ENCODE data around the gene ZNF503.

The ZNF503 gene

DNA sequence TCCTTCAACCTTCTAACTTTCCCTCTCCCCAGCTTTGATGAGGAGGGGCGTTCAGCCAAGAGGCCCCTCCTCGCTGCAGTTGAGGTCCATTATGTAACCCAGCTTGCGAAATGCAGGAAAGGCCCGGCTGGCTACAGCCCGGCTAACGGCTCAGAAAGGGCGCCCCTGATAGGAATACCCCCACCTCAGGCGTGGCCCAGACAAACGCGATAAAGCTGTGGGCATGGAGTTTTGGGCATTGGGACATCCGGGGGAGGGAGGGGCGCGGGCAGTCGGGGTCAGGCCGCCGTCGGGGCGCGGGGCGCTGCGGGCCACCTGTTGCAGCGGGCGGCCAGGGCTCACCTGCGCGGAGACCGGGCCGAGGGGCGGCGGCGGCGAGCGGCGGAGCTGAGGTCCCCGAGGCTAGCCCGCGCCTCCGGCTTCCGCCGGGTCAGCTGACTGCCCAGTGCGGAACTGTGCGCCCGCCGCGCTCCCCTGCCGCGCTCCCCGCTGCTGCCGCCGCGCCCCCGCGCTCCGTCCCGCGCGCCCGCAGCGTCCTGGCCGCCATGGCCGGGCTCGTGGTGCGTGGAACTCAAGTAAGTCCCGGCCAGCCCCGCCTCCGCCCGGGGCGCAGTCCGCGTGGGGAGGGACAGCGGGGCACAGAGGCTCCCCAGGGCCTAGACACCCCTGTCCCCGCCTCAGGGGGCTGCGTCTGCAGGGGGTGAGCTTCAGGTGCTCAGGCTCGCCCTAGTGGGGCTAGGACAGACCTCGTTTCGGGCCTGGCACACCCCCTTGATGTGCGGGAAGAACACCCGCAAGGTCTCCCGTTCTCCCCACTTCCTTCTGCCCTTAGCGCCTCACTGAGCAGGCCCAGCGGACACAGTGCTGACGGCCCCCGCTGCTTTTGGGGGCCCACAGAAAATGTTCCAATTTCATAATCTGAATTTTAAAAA lies 29.9 kb upstream of the ZNF503 start, which contains the start of gene LRMDA:
LRMDA (plus strand) TSS at position 445 of the 932 bp plus-strand sequence.
- no peak for DNase-seq (ENCODE audit: low read depth)

DNA sequence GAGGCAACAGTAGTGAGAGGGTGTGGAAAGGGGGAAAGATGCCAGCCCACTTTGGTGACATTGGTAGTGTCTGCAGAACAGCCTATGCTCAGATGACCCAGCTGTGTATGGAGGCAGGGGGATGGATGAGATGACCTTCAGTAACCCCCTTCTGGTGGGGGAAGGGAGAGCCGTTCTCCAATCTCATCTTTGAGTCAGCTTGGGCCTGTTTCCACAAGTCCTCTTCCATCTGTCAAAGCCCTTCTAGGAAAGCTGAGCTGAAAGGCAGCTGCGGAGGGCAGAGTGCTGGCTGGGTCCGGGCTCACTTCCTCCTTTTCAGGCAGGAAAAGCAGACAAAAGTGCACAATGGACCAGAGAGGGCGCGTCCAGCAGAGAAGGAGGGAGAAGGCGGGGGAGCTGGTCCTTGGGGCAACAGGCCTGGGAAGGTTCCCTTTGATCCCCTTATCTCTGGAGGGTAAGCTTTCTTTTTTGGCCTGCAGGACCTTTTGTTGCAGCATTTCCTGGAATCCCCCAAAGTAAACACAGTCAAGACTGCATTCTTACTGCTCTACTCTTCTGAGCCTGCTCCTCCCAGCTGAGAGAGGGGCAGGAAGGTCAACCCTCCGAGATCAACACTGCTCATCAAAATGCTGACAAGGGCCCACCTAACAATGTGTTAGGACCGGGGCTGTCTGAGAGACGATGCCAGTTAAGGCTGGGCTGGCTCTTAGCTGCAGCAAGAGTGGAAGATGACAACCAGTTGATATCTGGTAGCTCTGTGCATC lies 28.6 kb upstream of the ZNF503 start:
- no peak for DNase-seq (ENCODE audit: low read depth)

DNA sequence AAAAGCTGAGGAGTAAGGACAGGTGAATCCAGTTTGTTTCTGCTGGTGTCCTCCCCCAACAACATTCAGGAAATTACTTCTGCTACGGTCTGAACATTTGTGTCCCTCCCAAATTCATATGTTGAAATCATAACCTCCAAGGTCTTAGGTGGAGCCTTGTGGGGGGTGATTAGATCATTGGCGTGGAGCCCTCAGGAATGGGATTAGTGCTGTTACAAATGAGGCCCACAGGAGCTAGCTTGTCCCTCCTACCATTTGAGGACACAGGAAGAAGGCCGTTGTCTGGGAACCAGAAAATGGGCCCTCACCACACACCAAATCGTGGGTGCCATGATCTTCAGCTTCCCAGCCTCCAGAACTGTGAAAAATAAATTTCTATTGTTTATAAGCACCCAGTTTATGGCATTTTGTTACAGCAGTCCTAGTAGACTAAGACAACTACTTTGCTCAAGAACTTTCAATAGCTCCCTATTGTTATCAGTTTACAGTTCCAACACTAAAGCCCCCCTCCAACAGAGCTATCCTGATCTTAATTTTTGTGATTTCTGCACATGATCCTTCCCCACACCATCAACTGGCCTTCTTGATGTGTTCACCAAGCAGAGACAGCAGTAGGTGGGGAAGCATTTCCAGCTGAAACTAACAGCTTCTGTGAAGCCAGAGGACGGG lies 27.7 kb upstream of the ZNF503 start:
- DNase-seq (ENCODE audit: low read depth): no peak

DNA sequence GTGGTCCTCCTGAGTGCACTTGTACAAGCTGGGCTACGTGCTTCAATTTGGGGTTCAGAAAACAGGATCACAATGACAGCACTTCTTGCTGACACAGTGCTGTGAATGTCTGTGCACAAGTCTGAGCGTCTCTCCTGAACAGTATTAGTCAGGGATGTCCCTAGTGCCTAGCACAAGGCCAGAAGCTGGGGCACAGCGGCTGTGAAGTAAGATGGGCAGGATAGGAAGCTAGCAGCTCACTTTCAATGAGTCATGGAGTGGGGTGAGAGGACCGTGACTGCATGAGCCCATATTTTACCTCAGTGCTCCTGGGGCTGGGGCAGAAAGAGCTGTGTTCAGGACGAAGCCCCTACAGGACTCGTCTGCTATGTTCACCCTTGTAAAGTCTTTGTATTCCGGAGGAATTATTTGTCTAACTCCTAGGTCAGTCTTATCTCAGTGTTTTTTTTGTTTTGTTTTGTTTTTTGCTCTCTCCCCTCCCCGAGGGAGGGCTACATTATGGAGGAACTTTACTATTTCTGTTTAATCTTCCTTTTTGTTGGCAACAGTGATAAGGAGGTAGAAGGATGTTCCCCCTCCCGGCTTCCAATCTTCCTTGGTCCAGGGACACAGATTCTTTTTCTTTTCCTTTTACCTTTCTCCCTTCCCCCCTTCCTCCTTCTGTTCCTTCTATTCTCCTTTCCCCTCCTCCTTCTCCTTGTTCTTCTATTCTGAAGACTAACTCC lies 27.0 kb upstream of the ZNF503 start:
- DNase-seq (ENCODE audit: low read depth): no peak

DNA sequence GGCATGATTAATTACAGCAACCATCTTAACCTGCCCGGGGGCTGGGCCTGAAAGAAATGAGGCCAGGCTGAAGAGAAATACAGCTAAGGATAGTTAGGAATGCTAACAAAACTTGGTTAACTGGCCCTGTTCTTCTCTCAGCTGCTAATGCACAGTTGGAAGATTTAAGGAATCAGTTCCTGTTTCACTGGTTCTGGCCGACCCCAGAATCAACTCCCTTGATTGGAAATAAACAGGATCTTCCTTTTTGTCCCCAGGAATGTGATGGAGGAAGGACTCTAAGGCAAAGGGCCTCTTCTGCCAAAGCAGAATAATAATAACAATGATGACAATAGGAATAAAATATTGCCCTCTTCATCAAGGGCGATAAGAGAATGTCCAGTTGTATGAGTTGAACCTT lies 26.4 kb upstream of the ZNF503 start:
- DNase-seq (ENCODE audit: low read depth): no peak

DNA sequence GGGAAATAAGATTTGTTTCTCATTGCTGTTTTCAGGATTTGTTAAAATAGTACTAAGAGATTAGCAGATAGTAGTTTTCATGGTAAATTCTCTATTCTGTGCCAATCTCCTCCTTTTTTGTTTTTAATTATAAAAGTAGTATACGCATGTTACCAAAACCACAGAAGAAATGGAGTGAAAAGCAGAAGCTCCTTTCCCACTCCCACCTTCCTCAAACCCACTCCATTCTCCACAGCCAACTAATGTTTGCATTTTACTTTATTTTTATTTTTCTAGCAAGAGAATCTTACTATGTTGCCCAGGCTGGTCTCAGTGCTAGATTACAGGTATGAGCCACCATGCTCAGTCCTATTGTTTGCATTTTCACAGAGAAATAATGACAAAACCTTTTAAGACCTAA lies 25.3 kb upstream of the ZNF503 start:
- DNase-seq (ENCODE audit: low read depth): no peak

DNA sequence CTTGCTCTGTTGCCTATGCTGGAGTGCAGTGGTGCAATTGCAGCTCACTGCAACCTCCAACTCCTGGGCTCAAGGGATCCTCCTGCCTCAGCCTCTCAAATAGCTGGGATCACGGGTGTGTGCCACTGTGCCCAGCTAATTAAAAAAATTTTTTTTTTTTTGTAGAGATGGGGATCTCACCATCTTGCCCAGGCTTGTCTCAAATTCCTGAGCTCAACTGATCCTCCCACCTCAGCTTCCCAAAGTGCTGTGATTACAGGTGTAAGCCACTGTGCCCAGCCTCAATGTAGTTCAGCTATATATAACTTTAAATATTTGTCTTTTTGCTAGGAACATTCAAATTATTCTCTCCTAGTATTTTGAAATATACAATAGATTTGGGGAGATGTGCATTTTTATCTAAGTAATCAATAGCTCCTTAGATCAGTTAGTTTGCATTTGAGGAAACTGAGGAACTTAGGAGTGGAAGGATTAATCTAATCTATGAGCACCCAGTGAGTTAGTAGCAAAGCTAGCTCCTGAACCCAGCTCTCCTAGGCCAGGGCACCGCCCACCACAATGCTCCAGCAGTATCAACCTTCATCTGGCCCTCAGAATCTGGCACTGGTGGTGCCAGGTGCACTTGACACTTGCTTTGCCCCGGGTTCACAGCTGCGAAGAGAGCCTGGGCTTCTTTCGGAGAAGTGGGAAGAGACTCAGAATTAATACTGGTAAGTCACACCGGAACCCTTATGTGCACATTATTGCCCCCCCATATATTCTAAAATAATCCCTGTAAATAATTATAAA lies 23.9 kb upstream of the ZNF503 start:
- DNase-seq (ENCODE audit: low read depth): no peak

DNA sequence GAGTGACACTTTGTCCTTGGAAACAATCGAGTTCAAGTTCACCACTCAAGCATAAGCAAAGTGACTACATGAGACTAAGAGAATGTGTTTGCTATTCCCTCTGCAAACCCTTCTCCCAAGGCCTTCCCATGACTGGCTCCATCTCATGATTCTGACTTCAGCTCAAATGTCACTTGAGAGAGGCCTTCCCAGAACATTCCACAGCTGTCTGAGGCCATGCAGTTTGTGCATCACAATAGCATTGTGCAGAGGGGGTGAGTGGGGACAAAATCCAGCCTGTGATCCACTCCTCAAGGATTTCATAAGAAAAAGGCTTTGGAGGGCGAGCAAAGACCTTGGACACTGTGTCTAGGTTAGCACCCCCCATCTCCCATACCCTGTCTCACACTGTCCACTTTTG lies 23.0 kb upstream of the ZNF503 start:
- DNase-seq (ENCODE audit: low read depth): no peak

DNA sequence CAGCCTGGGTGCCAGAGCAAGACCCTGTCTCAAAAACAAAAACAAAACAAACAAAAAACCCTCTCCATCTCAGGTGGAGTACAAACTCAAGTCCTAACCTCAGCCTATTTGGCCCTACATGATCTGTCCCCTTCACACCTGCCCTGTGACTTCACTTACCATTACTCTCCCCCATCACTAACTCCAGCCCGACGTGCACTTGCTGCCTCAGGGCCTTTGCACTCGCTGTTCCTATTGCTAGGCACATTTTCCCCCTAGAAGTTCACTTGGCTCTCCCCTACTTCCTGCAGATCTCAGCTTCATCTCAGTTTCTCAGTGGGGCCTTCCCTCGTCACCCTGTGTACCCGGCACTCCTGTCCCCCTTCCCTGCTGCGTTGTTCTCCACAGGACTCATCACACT lies 21.3 kb upstream of the ZNF503 start:
- no peak for DNase-seq (ENCODE audit: low read depth)

DNA sequence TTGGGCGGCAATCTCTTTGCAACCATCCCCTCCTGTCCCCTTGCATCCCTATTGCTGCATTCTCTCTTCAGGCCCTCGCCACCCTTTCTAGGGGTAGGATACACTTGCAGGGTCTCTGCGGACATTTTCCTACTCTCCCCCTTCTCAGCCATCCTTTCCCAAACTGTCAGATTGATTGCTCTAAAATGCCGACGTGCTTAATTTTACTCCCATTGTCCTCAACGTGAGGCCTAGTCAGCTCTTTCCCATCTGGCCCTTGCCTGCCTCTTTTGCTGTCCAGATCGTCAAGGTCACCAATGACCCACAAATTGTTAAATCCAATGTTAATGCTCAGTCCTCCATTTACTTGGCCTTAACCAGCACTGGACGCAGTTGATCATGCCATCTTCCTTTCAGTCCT lies 17.1 kb upstream of the ZNF503 start:
- no peak for DNase-seq (ENCODE audit: low read depth)

DNA sequence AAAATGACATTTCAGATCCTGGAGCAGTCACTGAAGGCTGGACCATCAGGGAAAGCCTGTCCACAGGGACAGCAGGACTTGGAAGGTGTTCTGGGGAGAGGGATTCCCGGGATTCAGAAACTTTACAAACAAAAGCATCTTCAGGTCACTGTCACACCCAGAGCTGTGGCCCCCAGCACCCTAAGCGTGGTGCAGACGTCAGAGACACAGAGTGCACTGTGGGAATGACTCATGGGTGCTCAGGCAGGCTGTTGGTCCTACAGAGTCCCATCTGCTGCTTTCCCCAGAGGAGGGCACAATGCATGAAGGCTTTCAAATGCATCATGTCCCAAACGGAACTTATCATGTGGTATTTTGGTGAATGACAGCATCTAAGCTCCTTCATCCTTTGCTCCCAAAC lies 16.7 kb upstream of the ZNF503 start:
- DNase-seq (ENCODE audit: low read depth): no peak

DNA sequence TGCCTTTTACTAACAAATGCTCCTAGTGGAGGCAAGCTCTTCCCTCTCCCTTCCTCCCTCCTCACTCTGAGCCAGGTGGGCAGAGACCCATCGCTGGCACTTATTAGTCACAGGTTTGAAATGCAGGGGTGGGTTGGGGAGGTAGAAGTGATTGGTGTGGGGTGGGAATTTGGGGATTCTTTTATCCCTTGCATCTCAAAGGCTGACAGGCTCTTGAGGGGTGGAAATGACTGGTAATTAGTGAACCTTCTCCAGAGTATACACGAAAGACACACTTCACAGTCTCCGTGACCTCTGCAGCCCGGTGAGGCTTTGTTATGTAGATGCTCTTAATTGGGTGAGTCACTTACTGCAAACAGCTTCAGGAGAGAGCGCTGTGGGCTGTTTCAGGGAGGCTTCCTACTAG lies 16.0 kb upstream of the ZNF503 start:
- DNase-seq (ENCODE audit: low read depth): no peak

DNA sequence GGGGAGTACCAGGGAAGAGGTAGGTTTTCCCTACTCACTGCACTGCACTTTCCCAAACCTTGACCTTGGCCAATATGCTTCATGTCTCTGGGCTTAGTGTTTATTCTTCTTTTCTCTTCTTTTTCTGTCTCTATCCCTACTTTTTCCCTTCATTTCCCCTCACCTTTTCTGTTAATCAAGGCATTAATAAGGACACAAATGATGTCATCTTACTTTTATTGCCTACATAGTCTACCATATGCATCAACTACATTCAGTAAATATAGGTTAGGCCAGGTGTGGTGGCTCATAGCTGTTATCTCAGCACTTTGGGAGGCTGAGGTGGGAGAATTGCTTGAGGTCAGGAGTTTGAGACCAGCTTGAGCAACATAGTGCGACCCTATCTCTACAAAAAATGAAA lies 13.0 kb upstream of the ZNF503 start:
- no peak for DNase-seq (ENCODE audit: low read depth)

DNA sequence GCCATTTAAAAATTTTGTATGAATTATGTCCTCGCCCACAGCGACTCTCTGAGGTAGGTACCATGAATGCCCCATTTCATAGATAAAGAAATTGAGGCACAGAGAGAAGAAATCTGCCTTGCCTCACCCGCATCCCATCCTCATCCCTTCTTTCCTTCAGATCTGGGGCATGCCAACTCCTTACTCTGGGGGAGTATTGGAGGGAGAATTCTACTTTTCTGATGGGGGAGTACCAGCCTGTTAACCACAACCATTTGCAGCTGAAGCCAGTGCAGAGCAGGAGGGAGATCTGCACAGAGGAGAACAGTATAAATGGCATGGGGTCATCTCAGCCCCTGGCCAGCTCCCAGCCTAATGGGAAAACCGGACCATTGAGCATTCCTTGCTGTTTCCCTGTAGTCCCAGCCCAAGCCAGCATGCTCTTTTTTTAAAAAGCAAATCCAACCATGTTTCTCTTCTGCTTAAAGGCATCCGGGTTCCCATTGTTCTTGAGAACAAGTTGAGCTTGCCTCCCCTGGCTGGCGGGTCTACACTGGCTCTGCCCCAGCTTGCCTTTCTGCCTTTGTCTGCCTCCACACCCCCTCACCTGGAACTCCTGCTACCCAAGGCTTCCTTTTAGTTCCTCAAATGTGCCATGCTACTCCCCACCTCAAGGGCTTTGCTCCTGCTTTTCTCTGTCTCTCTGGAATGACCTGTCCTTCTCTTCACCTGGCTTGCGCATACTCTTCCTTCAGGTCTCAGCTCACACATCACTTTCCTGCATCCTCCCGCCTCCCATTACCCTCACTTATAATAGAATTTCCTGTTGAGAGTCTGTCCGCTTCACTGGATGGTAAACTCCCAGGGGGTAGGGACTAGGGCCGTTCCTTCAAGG lies 8.8 kb upstream of the ZNF503 start:
- no peak for DNase-seq (ENCODE audit: low read depth)

DNA sequence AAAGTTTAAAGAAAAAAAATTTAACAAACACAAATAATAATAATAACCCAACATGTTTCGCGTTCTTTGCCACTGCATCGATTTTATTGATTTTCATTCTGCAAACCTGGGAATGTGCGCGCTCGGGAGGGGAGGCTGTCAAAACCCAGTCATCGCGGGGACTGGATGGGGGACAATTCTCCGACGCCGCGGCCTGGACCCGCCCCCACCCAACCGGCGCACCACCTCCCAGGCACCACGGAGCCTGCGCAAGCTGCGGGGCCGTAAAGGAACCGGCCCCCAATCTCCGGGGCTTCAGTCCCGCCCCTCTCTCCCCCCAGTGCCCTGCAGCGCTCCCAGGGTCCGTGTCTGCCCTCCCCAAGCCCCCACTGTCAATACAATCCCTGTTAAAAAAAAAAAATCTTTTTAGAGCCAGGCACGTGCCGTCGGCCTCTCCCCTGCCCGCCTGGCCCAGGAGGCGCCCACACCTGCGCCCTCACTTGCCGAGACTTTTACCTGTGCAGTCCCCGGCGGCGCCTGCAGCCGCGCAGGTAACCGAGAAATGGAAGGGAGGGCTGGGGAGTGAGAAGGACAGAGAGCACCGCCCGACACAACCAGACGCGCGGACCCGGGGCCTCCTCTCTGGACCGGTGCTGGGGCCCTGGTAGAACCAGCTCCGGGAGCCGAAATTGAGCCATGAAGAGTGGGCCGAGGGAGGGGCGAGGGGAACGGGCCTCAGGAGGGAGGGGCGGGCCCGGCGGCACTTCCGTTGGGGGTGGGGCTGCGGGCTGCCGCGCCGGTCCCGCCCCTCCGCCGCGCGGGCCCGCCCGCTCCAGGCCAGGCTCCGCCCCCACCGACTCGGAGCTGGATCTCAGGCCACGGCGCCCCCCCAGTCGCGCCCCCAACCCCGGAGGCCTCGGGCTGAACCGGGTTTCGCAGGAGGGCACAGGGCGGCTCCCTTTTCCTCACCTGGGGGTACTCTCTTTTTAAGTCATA lies 7.6 kb upstream of the ZNF503 start:
- peak; percentile 59 for DNase-seq (ENCODE audit: low read depth)

DNA sequence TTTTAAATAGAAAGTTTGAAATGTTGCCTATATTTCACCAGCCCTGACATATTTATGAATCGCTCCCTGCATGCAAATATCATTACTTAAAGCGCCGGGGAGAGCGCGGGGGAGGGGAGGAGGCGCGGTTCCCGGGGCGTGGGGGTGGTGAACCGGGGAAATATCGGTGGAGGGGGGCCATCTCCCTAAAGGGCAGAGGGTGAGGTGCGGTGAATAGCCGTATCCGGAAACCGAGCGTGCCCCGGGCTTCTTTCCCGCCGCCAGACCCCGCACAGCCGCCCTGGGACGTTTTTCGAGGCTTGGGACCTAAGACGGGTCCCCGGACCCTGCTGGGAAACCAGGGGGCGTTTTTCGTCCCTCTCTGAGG lies 6.9 kb upstream of the ZNF503 start:
- no peak for DNase-seq (ENCODE audit: low read depth)

DNA sequence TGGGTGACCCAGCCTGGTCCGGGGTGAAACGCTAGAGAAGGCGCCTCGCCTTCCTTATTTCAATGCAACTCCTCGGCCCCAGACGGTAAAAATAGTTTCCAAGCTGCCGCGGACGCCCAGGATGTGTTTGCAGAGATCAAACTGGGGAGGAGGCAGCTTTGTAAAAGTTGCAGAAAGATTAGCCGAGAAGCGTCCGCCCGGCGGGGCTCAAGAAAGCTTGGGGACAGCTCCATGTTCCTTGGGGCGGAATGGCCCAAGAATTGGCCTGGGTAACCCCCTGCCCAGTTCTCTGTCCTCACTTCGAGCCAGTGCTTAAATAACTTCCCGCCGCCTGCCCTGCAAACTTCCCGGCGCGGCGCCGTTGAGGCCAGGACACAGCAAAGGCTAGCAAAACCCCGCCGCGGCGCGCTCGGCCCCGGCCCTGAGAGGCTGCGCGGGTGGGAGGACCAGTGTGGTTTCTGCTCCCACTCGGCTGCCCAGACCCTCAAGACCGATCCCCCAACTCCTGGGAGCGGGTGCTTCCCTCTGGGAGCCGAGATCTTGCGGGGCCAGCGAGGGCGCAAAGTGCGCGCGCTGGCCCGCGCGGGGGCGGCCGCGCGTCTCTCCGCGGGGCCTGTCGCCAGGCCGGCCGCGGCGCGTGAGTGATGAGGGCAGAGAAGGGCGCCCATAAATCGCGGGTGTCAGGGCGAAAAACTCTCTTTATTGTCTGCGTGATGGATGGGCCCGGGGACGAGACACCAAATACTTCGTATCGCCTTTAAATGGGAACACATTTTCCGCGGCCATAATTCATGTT lies 6.3 kb upstream of the ZNF503 start:
- peak; percentile 41 for DNase-seq (ENCODE audit: low read depth)

DNA sequence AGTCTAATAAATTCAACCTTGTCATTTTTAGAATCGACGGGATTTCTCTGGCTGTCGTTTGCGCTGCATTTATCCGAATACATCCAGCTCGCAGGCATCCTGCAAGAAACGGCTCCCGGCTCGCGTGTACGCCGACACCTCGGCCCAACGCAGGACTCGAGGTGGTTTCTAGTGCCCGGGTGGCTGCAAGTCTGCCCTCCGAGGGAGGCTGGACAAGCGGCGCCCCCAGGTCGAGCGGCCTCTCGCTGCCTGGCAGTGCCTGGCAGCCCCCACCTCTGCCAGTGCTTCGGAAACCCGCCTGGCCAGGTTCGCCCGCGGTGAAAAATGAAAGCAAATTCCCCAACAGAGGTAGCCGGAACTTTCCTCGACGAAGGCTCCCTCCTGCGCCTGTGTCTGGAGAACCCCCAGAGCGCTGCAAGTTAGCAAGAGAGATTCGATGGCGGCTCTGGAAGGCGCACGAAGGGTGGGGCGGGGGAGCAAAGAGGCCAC lies 5.7 kb upstream of the ZNF503 start:
- DNase-seq (ENCODE audit: low read depth): no peak

Data from fibroblast of gingiva (primary cell).